GM12891 (cell line): Measurements from ENCODE around the gene CMSS1.

Experiments used
- DNase-seq: peaks from one replicate; pipeline ENCODE4 v3.0.0; 2011; ENCODE audit warnings: low spot score; ENCODE audit not compliant: insufficient read length
- FAIRE-seq: peaks from 2 replicates; lab custom pipeline; 2011; peaks lifted over from hg19 to GRCh38; lab: Jason Lieb, UNC
- PAX5 ChIP-seq: IDR thresholded peaks from 2 replicates; pipeline ENCODE4 v1.6.1; 2011; ENCODE audit warnings: low read length, moderate library complexity, mild to moderate bottlenecking; ENCODE audit not compliant: insufficient read depth, severe bottlenecking
- POLR2A ChIP-seq: IDR thresholded peaks from 2 replicates; pipeline ENCODE4 v1.6.1; 2011; ENCODE audit warnings: low read depth, low read length, control low read depth
- POLR2AphosphoS5 ChIP-seq: IDR thresholded peaks from 2 replicates; pipeline ENCODE4 v1.6.1; 2011; ENCODE audit warnings: low read depth, low read length, control low read depth
- POU2F2 ChIP-seq: IDR thresholded peaks from 2 replicates; pipeline ENCODE4 v1.6.1; 2011; ENCODE audit warnings: low read depth, mild to moderate bottlenecking, control low read depth, low read length, moderate library complexity
- SPI1 ChIP-seq: IDR thresholded peaks from 2 replicates; pipeline ENCODE4 v1.6.1; 2011; ENCODE audit warnings: low read depth, low read length, control low read depth
- TAF1 ChIP-seq: IDR thresholded peaks from 2 replicates; pipeline ENCODE4 v1.6.1; 2011; ENCODE audit warnings: low read depth, low read length, control low read depth

The CMSS1 gene

DNA sequence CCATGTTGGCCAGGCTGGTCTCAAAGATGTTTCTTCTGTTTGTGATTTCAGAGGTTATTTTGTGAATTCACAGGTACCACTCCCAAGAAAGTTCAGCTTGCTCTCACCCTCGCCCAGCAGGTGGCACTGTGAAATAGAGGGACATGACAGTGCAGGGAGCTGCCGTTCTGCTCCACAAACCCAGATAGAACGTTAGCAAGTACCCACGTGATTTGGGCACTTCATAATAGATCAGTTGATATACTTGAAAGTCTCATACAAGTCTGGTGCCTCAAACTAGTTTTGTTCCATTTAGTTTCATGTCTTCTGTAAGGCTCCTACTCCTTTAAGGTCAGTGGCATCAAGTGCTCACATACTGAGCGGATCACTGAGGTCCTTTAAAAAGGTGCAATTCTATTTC, 251.2 kb downstream of the CMSS1 start:
- TF ChIP-seq POLR2A = no peak
- peak; percentile 47 for TF ChIP-seq PAX5
- peak; percentile 98 for FAIRE-seq
- DNase-seq = peak; percentile 30

DNA sequence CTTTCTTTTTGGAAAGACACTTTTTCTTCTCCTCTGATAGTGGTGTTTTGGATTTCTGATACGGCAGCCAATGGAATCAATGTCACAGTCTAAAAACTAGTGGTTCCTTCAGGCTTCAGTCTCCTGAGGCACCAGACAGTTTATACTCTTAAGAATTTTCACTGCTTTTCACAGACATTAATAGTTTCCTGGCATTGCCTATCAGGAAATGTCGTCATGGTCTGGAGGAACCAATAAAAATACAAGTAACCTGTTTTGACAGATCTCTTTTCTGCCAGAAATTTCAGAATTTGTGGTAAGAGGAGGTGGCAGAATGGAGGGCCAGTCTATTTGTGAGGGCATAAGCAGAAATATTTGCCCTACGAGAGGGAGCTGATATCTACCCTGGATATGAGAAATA, 251.8 kb downstream of the CMSS1 start:
- TF ChIP-seq PAX5 (no peak), POU2F2 (no peak), POLR2AphosphoS5 (no peak), TAF1 (no peak), SPI1 (no peak), POLR2A (no peak)
- FAIRE-seq = no peak
- DNase-seq = no peak

DNA sequence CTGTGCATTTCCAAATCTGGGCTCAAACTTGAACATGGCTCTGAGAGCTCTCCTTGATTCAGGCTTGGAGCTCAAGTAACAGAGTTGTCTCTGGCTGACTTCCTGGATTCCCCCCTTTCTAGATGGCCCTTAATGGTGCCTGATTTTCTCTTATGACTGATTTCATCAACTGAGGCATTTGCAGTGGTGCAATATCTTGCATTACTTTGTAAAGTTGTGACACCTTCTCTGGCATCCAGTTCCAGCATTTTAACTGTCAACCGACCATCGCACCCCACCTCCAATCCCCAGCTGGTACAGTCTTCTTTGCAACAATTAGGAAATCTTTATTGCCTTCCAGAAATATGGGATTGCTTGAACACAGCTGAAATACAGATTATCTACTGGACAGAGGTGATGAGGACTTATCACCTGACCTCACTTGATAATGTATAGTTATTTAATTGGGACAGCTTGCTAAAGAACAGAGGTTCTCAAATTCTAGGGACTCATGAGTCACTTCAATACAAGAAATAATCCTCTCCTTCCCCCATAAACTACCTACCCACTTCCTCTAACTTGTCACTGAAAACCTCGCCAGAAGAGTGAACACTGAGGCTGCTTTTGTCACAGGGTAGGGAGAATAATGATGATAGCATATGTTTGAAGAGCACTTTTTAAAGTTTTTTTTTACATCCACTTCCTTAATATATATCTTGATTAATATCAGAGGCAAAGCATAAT, 254.8 kb downstream of the CMSS1 start:
- TF ChIP-seq SPI1 = peak; percentile 90
- TF ChIP-seq TAF1 = no peak
- TF ChIP-seq POLR2AphosphoS5 = no peak
- DNase-seq = no peak
- peak; percentile 48 for FAIRE-seq

DNA sequence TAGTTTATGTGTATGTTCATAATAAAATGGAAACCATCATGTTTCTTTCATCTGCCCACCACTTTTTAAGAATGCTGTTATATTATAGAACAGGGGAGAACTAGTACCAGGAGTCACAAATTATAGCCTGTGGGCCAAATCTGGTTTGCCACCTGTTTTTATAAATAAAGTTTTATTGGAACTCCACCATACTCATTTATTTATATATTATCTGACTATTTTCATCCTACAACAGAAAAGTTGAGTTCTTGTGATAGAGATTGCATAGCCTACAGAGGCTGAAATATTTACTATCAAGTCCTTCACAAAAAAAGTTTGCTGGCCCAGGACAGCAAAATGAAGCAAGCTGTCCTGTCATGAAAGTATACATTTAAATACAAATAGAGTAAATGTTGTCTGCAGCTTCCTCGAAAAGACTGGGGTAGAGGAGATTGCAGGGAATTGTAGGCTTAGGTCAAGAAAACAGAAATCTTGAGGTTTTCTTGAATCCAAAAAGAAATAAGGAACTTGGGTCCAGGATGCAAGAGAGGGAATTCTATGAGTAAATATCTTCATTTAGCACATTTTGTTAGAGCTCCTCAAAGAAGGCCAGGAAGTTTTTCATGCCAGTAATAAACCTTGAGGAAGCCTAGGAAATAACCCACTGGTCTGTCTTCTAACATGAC, 255.5 kb downstream of the CMSS1 start:
- TF ChIP-seq POLR2A (no peak), PAX5 (no peak), SPI1 (no peak), POLR2AphosphoS5 (no peak), TAF1 (no peak), POU2F2 (no peak)
- DNase-seq = no peak
- FAIRE-seq = no peak

- peak; percentile 28 for FAIRE-seq
Observed at GRCh38 chr3:100073714-100074307, 256.1 kb downstream of the CMSS1 start.

DNA sequence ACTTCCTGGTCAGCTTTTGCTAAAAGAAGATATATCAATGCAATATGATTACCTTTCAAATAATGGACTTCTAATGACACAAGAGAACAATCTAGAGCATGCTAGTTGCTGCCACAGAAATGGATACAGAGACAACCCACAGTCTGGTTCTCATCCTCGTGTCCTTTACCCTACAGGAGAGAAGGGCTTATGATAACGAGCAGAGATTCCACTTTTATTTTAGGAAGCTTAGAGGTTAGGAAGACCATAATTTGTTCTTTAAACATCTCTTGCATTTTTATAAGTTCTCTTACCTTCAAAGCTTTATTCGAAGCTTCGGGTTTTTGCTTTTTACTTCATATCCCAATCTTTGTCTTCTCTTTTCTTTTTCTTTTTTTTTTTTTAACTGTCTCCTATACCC, 257.5 kb downstream of the CMSS1 start:
- TF ChIP-seq POU2F2 = no peak
- TF ChIP-seq POLR2AphosphoS5 = no peak
- TF ChIP-seq PAX5 = no peak
- no peak for TF ChIP-seq POLR2A
- no peak for TF ChIP-seq TAF1
- TF ChIP-seq SPI1 = no peak
- DNase-seq = no peak
- no peak for FAIRE-seq

More at GRCh38 chr3:100073714-100074307, 256.1 kb downstream of the CMSS1 start:
- no peak for DNase-seq
- TF ChIP-seq POLR2A (no peak), TAF1 (0 out of 2 replicates have a peak, but pooled peaks have one; percentile 6), SPI1 (peak; percentile 61)

DNA sequence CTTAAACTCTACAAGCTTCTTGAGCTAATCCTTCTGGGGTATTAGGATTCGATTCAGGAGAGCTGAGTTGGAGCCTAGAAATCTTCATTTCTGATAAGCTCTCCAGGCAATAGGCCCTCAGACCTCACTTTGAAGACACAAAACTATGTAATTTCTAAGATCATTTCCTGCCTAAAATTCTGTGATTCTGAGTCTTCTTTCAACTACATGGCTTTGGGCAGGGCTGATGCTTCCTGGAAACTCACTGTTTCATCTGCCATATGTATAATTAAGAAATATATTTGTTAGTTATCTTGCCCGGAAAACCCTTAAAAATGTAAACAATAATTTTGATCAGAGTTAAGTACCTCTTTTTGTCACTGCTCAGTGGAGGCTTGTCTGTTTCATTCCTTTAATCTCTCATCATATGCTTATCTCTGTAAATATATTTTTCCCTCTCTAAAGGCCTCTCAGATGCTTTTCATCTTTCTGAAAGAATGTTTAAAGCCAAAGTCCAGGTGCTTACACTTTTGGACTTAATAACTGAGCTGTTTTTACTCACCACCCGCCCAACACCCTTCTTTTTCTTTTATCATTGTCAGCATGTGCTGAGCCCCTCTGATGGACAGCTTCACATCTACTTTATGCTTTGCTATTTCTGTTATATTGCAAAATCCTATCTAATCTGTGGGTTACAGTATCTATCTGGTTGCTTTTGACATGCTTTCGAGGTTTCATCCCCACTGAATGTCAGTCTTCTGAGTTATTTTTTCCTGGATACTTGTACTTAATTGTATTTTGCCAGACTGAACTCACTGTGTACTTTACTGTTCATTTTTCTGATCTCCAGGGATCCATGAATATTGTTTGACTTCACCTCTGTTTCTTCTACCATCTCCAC, 258.4 kb downstream of the CMSS1 start:
- FAIRE-seq = no peak
- no peak for DNase-seq
- TF ChIP-seq POLR2AphosphoS5 (no peak), PAX5 (no peak), POLR2A (no peak), SPI1 (no peak), TAF1 (no peak), POU2F2 (no peak)

DNA sequence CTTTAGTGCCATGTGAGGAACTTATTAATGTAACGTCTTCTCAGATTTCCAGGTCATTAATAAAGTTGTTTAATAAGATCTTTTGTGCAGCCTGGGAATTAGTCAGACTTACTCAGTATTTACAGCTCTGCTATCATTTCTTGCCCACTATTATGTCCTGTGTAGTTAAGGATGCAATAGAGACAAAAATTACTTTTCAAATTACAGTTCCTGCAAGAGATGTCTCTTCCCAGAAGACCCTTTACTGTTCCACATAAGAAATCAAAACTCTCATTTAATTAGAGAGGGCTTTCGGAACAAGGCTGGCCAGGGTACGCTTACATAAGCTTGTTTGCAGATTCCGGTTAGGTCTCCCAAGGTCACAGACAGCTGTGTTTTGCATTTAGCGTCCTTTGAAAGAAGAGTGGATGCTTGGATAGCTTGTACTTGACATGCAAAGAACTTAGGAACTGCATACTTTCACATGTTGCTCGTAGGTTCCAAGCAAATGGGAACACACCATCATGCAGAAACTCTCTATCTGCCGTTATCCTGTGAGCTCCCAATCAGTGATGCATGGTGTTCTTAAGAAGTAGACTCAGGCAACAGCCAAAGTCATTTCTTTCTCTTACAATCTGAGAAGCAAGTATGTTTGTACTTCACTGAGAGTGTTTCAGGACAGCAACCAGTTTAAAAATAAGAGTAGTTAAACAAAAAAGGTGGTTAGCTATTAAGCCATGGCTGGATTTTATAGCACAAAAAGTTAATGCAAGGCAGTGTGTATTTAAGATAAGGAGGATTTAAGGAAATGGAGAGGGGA, 259.3 kb downstream of the CMSS1 start:
- DNase-seq (no peak), FAIRE-seq (no peak)
- TF ChIP-seq POU2F2 = no peak
- no peak for TF ChIP-seq POLR2AphosphoS5
- TF ChIP-seq SPI1 = no peak
- no peak for TF ChIP-seq PAX5
- no peak for TF ChIP-seq POLR2A
- no peak for TF ChIP-seq TAF1

GRCh38 chr3:100079328-100079727, 261.7 kb downstream of the CMSS1 start:
- FAIRE-seq (no peak), DNase-seq (no peak)
- no peak for TF ChIP-seq PAX5
- no peak for TF ChIP-seq POLR2AphosphoS5
- no peak for TF ChIP-seq POU2F2
- TF ChIP-seq TAF1 = no peak
- TF ChIP-seq POLR2A = no peak
